WTC11 (cell line): Measurements from ENCODE around the gene ACTR6. TPM values are rescaled to one million over a fixed set of nuclear protein-coding genes. Genes with fewer than 3 reads are reported as not detected.

ENCODE experiments used
- ATAC-seq: fragments of 200-7000 bp; cut with Tn5 transposase; 2 replicates; pipeline ENCODE4 v1.10.0; 2021; ENCODE audit warnings: mild to moderate bottlenecking, moderate library complexity
- CTCF ChIA-PET: fragments of 300-600 bp; sonication (Branson Sonifier 250); formaldehyde crosslinking; loops from one replicate; lab custom pipeline; 2021; ENCODE audit warnings: antibody characterized with exemption; lab: Charles Lee
- POLR2A ChIA-PET: fragments of 350-600 bp; sonication (Branson Sonifier 250); formaldehyde crosslinking; loops from one replicate; lab custom pipeline; 2021; ENCODE audit warnings: antibody characterized with exemption; lab: Charles Lee
- DNase-seq: peaks from one replicate; pipeline ENCODE4 v3.0.0; 2021; ENCODE audit warnings: low spot score
- H3K27ac Mint-ChIP-seq: 2 replicates; pipeline ENCODE4 v1.8.0; 2021; ENCODE audit warnings: mixed read lengths
- H3K27me3 Mint-ChIP-seq: 2 replicates; pipeline ENCODE4 v1.8.0; 2021; ENCODE audit warnings: low read depth, mild to moderate bottlenecking, moderate library complexity, mixed read lengths
- H3K36me3 Mint-ChIP-seq: 2 replicates; pipeline ENCODE4 v1.8.0; 2021; ENCODE audit warnings: mixed read lengths
- H3K4me1 Mint-ChIP-seq: 2 replicates; pipeline ENCODE4 v1.8.0; 2022; ENCODE audit warnings: mixed read lengths
- H3K4me3 Mint-ChIP-seq: 2 replicates; pipeline ENCODE4 v1.8.0; 2021; ENCODE audit warnings: mild to moderate bottlenecking, moderate library complexity, mixed read lengths
- H3K9me3 Mint-ChIP-seq: 2 replicates; pipeline ENCODE4 v1.8.0; 2021; ENCODE audit warnings: mixed read lengths
- CREB1 ChIP-seq: sonication (generic); formaldehyde crosslinking; IDR thresholded peaks from 2 replicates; pipeline ENCODE4 v1.8.0; 2023; ENCODE audit warnings: mild to moderate bottlenecking, missing genetic modification reagents
- E2F4 ChIP-seq: sonication (generic); formaldehyde crosslinking; IDR thresholded peaks from 2 replicates; pipeline ENCODE4 v1.8.1; 2022; ENCODE audit warnings: low read depth, mild to moderate bottlenecking, moderate library complexity, missing genetic modification reagents, borderline replicate concordance
- NFATC4 ChIP-seq: fragments of 250-450 bp; sonication (Bioruptor Pico); IDR thresholded peaks from 2 replicates; pipeline ENCODE4 v1.9.0; 2021; ENCODE audit warnings: mild to moderate bottlenecking
- PREB ChIP-seq: sonication (generic); formaldehyde crosslinking; IDR thresholded peaks from 2 replicates; pipeline ENCODE4 v1.8.1; 2022; ENCODE audit warnings: mild to moderate bottlenecking, missing genetic modification reagents, moderate library complexity, borderline replicate concordance
- SMAD4 ChIP-seq: sonication (generic); formaldehyde crosslinking; IDR thresholded peaks from 2 replicates; pipeline ENCODE4 v1.8.0; 2022; ENCODE audit warnings: mild to moderate bottlenecking, missing genetic modification reagents
- TCF7 ChIP-seq: sonication (generic); formaldehyde crosslinking; IDR thresholded peaks from 2 replicates; pipeline ENCODE4 v1.8.0; 2022; ENCODE audit warnings: mild to moderate bottlenecking, low read depth, missing genetic modification reagents, moderate library complexity
- TEAD4 ChIP-seq: sonication (generic); formaldehyde crosslinking; IDR thresholded peaks from 2 replicates; pipeline ENCODE4 v1.8.0; 2022; ENCODE audit warnings: mild to moderate bottlenecking, missing genetic modification reagents
- ZNF121 ChIP-seq: sonication (generic); formaldehyde crosslinking; IDR thresholded peaks from 2 replicates; pipeline ENCODE4 v1.8.0; 2023; ENCODE audit warnings: missing genetic modification reagents
- ZNF138 ChIP-seq: sonication (generic); formaldehyde crosslinking; conservative IDR thresholded peaks from 2 replicates; pipeline ENCODE4 v1.8.1; 2022; ENCODE audit warnings: mild to moderate bottlenecking, moderate library complexity, missing genetic modification reagents
- ZNF219 ChIP-seq: sonication (generic); formaldehyde crosslinking; IDR thresholded peaks from 2 replicates; pipeline ENCODE4 v1.8.0; 2023; ENCODE audit warnings: missing genetic modification reagents, mild to moderate bottlenecking, borderline replicate concordance
- ZNF416 ChIP-seq: fragments of 250-450 bp; sonication (Bioruptor Pico); IDR thresholded peaks from 2 replicates; pipeline ENCODE4 v1.9.0; 2021; ENCODE audit warnings: mild to moderate bottlenecking, inconsistent platforms
- total RNA-seq: library from RNA; stranded (reverse); gene quantifications from 3 replicates; pipeline ENCODE4 v1.2.3, GENCODE V29; 2021
- TF ChIP-seq, protein P1 (sequence below): sonication (generic); formaldehyde crosslinking; IDR thresholded peaks from 2 replicates; pipeline ENCODE4 v1.8.0; 2022; ENCODE audit warnings: missing genetic modification reagents
- TF ChIP-seq, protein P2 (sequence below): sonication (generic); formaldehyde crosslinking; IDR thresholded peaks from 2 replicates; pipeline ENCODE4 v1.8.1; 2023; ENCODE audit warnings: mild to moderate bottlenecking, missing genetic modification reagents
- TF ChIP-seq, protein P3 (sequence below): sonication (generic); formaldehyde crosslinking; IDR thresholded peaks from 2 replicates; pipeline ENCODE4 v1.8.0; 2022; ENCODE audit warnings: mild to moderate bottlenecking, missing genetic modification reagents
- TF ChIP-seq, protein P4 (sequence below): sonication (generic); formaldehyde crosslinking; IDR thresholded peaks from 2 replicates; pipeline ENCODE4 v1.8.0; 2022; ENCODE audit warnings: mild to moderate bottlenecking, missing genetic modification reagents
- TF ChIP-seq, protein P5 (sequence below): sonication (generic); formaldehyde crosslinking; IDR thresholded peaks from 2 replicates; pipeline ENCODE4 v1.8.1; 2022; ENCODE audit warnings: missing genetic modification reagents, borderline replicate concordance

ACTR6 gene
- total RNA-seq, 1 experiment from 2014 or later: 37.6 TPM

DNA sequence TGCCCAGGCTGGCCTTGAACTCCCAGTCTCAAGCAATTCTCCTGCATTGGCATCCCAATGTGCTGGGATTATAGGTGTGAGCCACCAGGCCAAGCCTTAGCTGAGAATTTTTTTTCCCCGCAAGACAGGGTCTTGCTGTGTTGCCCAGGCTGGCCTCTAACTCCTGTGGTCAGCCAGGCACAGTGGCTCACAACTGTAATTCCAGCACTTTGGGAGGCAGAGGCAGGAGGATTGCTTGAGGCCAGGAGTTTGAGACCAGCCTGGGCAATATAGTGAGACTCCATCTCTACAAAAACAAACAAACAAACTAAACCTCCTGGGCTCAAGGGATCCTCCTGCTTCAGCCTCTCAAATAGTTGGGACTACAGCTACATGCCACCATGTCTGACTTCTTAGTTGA, 39.0 kb downstream of the ACTR6 start:
- H3K4me1 Mint-ChIP-seq: no peaks in the 10 kb centered on the region
- H3K27ac Mint-ChIP-seq: no peak overlapping the region
- H3K27me3 Mint-ChIP-seq: no peaks in the 10 kb centered on the region
- H3K9me3 Mint-ChIP-seq: peaks cover 5% of the 10 kb centered on the region
- ChIA-PET POLR2A (no interaction called here), CTCF (no interaction called here)
- DNase-seq: no peak
- H3K4me3 Mint-ChIP-seq: no peak overlapping the region
- no peaks in the 10 kb centered on the region for H3K36me3 Mint-ChIP-seq
- TF ChIP-seq ZNF416 (CRISPR knock-in tag) (no peak), CREB1 (CRISPR knock-in tag) (no peak), ZNF138 (CRISPR knock-in tag) (no peak), ZNF121 (CRISPR knock-in tag) (peak; percentile 92)
- TF ChIP-seq, protein P1, sequence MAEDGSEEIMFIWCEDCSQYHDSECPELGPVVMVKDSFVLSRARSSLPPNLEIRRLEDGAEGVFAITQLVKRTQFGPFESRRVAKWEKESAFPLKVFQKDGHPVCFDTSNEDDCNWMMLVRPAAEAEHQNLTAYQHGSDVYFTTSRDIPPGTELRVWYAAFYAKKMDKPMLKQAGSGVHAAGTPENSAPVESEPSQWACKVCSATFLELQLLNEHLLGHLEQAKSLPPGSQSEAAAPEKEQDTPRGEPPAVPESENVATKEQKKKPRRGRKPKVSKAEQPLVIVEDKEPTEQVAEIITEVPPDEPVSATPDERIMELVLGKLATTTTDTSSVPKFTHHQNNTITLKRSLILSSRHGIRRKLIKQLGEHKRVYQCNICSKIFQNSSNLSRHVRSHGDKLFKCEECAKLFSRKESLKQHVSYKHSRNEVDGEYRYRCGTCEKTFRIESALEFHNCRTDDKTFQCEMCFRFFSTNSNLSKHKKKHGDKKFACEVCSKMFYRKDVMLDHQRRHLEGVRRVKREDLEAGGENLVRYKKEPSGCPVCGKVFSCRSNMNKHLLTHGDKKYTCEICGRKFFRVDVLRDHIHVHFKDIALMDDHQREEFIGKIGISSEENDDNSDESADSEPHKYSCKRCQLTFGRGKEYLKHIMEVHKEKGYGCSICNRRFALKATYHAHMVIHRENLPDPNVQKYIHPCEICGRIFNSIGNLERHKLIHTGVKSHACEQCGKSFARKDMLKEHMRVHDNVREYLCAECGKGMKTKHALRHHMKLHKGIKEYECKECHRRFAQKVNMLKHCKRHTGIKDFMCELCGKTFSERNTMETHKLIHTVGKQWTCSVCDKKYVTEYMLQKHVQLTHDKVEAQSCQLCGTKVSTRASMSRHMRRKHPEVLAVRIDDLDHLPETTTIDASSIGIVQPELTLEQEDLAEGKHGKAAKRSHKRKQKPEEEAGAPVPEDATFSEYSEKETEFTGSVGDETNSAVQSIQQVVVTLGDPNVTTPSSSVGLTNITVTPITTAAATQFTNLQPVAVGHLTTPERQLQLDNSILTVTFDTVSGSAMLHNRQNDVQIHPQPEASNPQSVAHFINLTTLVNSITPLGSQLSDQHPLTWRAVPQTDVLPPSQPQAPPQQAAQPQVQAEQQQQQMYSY (CRISPR knock-in tag): no peak
- TF ChIP-seq, protein P2, sequence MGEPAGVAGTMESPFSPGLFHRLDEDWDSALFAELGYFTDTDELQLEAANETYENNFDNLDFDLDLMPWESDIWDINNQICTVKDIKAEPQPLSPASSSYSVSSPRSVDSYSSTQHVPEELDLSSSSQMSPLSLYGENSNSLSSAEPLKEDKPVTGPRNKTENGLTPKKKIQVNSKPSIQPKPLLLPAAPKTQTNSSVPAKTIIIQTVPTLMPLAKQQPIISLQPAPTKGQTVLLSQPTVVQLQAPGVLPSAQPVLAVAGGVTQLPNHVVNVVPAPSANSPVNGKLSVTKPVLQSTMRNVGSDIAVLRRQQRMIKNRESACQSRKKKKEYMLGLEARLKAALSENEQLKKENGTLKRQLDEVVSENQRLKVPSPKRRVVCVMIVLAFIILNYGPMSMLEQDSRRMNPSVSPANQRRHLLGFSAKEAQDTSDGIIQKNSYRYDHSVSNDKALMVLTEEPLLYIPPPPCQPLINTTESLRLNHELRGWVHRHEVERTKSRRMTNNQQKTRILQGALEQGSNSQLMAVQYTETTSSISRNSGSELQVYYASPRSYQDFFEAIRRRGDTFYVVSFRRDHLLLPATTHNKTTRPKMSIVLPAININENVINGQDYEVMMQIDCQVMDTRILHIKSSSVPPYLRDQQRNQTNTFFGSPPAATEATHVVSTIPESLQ: no peak
- no peak for ATAC-seq

- Mint-ChIP-seq H3K4me1 (no peaks in the 10 kb centered on the region), H3K27me3 (no peaks in the 10 kb centered on the region), H3K9me3 (no peaks in the 10 kb centered on the region), H3K36me3 (no peaks in the 10 kb centered on the region), H3K4me3 (no peak overlapping the region), H3K27ac (no peak overlapping the region)
- ChIA-PET POLR2A (no interaction called here), CTCF (no interaction called here)
- ATAC-seq (no peak), DNase-seq (no peak)
- no peak for TF ChIP-seq TEAD4 (CRISPR knock-in tag)
- TF ChIP-seq ZNF219 (CRISPR knock-in tag): no peak
- TF ChIP-seq TCF7: no peak
- TF ChIP-seq, protein P3, sequence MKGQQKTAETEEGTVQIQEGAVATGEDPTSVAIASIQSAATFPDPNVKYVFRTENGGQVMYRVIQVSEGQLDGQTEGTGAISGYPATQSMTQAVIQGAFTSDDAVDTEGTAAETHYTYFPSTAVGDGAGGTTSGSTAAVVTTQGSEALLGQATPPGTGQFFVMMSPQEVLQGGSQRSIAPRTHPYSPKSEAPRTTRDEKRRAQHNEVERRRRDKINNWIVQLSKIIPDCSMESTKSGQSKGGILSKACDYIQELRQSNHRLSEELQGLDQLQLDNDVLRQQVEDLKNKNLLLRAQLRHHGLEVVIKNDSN (CRISPR knock-in tag): no peak
- TF ChIP-seq SMAD4: no peak
- TF ChIP-seq, protein P4, sequence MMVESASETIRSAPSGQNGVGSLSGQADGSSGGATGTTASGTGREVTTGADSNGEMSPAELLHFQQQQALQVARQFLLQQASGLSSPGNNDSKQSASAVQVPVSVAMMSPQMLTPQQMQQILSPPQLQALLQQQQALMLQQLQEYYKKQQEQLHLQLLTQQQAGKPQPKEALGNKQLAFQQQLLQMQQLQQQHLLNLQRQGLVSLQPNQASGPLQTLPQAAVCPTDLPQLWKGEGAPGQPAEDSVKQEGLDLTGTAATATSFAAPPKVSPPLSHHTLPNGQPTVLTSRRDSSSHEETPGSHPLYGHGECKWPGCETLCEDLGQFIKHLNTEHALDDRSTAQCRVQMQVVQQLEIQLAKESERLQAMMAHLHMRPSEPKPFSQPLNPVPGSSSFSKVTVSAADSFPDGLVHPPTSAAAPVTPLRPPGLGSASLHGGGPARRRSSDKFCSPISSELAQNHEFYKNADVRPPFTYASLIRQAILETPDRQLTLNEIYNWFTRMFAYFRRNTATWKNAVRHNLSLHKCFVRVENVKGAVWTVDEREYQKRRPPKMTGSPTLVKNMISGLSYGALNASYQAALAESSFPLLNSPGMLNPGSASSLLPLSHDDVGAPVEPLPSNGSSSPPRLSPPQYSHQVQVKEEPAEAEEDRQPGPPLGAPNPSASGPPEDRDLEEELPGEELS (CRISPR knock-in tag): no peak
- TF ChIP-seq, all 79 proteins: peak for 0
Measured at GRCh38 chr12:100243137-100243536, 42.5 kb downstream of the ACTR6 start.

GRCh38 chr12:100247765-100248164, 47.1 kb downstream of the ACTR6 start:
- Mint-ChIP-seq H3K9me3 (no peaks in the 10 kb centered on the region), H3K4me3 (no peak overlapping the region), H3K27ac (no peak overlapping the region), H3K27me3 (no peaks in the 10 kb centered on the region), H3K4me1 (no peaks in the 10 kb centered on the region), H3K36me3 (no peaks in the 10 kb centered on the region; the same call in 1 of the 2 replicates)
- ChIA-PET CTCF (no interaction called here), POLR2A (no interaction called here)
- DNase-seq (no peak), ATAC-seq (no peak)
- no peak for TF ChIP-seq ZNF416 (CRISPR knock-in tag)
- TF ChIP-seq PREB: no peak
- TF ChIP-seq E2F4 (CRISPR knock-in tag): no peak
- TF ChIP-seq NFATC4 (CRISPR knock-in tag): no peak
- TF ChIP-seq SMAD4: no peak
- TF ChIP-seq, protein P5, sequence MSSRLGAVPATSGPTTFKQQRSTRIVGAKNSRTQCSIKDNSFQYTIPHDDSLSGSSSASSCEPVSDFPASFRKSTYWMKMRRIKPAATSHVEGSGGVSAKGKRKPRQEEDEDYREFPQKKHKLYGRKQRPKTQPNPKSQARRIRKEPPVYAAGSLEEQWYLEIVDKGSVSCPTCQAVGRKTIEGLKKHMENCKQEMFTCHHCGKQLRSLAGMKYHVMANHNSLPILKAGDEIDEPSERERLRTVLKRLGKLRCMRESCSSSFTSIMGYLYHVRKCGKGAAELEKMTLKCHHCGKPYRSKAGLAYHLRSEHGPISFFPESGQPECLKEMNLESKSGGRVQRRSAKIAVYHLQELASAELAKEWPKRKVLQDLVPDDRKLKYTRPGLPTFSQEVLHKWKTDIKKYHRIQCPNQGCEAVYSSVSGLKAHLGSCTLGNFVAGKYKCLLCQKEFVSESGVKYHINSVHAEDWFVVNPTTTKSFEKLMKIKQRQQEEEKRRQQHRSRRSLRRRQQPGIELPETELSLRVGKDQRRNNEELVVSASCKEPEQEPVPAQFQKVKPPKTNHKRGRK: no peak
